Measurements from ENCODE around the gene BCL7C.

Gene BCL7C

GRCh38 chr16:30858829-30859423 lies 35.0 kb downstream of the BCL7C start:
- no peak for DNase-seq

GRCh38 chr16:30858111-30858495 lies 35.8 kb downstream of the BCL7C start:
- no peak for DNase-seq

- no peak for DNase-seq
Observed at GRCh38 chr16:30853758-30854157, 40.1 kb downstream of the BCL7C start.

- DNase-seq, result no peak
Observed at GRCh38 chr16:30850246-30850645, 43.6 kb downstream of the BCL7C start.

- no peak for DNase-seq
Observed at GRCh38 chr16:30846649-30847402, 47.1 kb downstream of the BCL7C start.

- peak; percentile 9 to 52 (median 26) for DNase-seq
Observed at GRCh38 chr16:30844671-30845449, 49.0 kb downstream of the BCL7C start.

- DNase-seq, result no peak
Observed at GRCh38 chr16:30844346-30844670, 49.6 kb downstream of the BCL7C start.

GRCh38 chr16:30843501-30843900 lies 50.4 kb downstream of the BCL7C start:
- no peak for DNase-seq

GRCh38 chr16:30842971-30843370 lies 50.9 kb downstream of the BCL7C start:
- DNase-seq, result no peak

GRCh38 chr16:30841332-30841731 lies 52.5 kb downstream of the BCL7C start:
- DNase-seq, result no peak

GRCh38 chr16:30840611-30841010 lies 53.3 kb downstream of the BCL7C start:
- no peak for DNase-seq

GRCh38 chr16:30839523-30840227 lies 54.2 kb downstream of the BCL7C start:
- no peak for DNase-seq

- DNase-seq, result no peak
Observed at GRCh38 chr16:30838876-30839471, 54.9 kb downstream of the BCL7C start.

GRCh38 chr16:30837904-30838303 lies 56.0 kb downstream of the BCL7C start:
- DNase-seq, result no peak

All from activated naive CD4-positive, alpha-beta T cell (primary cell).